Activated CD8-positive, alpha-beta memory T cell treated with anti-CD3 and anti-CD28 coated beads for 36 hours (primary cell): ENCODE data around the gene PGAM2. TPM values are rescaled to one million over a fixed set of nuclear protein-coding genes. Genes with fewer than 3 reads are reported as not detected.

Experiments
- CTCF ChIA-PET: fragments of 350-600 bp; sonication (Branson Sonifier 250); formaldehyde crosslinking; loops from one replicate; lab custom pipeline; 2021; ENCODE audit warnings: antibody characterized with exemption; lab: Charles Lee
- POLR2A ChIA-PET: fragments of 350-600 bp; sonication (Branson Sonifier 250); formaldehyde crosslinking; loops from one replicate; lab custom pipeline; 2021; ENCODE audit warnings: antibody characterized with exemption; lab: Charles Lee
- total RNA-seq, 2 experiments: library from RNA; stranded (reverse); gene quantifications; one replicate each; pipeline ENCODE4 v1.2.3, GENCODE V29; 2021

The PGAM2 gene
- total RNA-seq, 2 experiments from 2014 or later: not detected

DNA sequence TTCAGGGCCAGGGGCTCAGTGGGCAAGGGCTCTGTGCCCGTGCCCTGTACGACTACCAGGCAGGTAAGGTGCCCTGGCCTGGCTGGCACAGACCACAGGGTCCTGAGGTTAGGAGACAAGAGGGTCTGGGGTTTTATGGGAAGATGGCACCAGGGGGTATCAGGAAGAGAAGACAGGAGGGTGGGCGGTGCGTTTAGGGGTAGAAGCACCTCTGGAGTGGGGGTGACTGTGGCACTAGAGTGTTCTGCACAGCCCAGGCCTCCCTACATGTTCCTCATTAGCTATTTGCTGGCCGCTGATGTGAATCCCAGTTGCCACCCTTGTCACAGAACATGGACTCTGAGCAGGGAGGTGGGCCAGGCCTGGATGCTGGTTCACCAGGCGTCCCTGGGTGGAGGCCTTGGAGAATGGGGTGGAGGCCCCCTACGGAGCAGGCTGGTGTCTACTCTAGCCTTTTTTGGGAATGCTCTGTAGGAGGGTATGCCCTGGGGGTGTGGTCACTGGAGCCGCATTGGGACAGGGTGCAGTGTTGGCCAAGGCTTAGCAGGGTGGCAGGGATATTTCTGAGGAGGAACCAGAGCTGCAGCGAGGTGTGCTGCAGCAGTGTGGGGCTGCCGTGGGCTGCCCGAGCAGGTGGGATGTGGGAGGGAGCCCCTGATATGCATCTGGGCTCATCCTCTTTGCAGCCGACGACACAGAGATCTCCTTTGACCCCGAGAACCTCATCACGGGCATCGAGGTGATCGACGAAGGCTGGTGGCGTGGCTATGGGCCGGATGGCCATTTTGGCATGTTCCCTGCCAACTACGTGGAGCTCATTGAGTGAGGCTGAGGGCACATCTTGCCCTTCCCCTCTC lies 5.0 kb downstream of the PGAM2 start:
- ChIA-PET POLR2A (no interaction called here), CTCF (no interaction called here)

DNA sequence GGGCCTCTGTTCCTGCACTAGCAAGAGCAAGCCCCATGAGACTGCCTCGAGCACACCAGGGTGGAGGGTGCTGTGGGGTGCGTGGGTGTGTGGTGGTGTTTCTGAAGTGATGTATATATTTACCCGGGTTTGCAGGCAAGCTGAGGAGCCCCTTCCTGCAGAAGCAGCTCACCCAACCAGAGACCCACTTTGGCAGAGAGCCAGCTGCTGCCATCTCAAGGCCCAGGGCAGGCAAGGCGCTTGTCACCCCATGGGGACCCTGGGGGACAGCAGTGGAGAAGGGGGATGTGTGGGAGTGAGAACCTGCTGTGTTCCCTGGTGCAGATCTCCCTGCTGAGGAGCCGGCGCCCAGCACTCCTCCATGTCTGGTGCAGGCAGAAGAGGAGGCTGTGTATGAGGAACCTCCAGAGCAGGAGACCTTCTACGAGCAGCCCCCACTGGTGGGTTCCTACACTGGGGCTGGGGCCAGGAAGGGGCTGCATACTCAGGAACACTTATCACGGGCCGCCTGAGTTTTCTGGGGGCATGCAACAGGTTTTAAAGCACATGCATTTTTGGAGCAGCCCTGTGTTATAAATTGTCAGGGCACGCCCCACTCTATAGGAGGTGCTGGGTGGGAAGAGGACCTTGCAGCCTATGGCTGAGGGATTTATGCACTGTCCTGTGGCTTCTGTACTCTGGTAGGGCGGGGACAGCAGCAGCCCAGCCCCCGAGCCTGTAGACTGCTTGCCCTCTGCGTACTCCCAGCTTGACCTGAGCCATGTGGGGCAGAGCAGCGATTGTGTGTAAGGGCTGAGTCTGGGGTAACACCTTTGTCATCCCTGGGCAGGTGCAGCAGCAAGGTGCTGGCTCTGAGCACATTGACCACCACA lies 5.9 kb downstream of the PGAM2 start:
- POLR2A ChIA-PET: no interaction called here
- CTCF ChIA-PET: no interaction called here

DNA sequence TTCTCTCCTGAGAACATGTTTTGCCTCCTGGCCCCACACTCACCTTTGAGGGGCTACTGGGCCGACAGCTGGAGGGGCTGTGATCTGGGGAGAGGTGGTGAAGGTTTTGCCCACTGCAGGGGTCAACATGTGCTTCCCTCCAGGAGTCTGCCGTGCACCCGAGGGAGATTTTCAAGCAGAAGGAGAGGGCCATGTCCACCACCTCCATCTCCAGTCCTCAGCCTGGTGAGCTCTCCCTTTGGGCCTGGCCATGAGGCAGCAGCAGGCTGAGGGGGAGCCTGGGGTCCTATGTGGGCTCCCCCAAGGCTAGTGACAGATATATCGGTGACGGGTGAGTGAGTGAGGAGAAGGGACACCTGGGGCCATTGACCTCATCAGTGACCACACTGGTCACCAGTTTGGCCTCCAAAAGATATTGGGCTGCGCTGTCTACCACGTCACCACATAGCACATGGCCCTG lies 6.6 kb downstream of the PGAM2 start:
- CTCF ChIA-PET: interaction anchor here (0.7 kb wide), 1 partner anchor 9 kb away, joined by 4 read pairs; no protein-coding TSS in a partner anchor
- POLR2A ChIA-PET: no interaction called here

DNA sequence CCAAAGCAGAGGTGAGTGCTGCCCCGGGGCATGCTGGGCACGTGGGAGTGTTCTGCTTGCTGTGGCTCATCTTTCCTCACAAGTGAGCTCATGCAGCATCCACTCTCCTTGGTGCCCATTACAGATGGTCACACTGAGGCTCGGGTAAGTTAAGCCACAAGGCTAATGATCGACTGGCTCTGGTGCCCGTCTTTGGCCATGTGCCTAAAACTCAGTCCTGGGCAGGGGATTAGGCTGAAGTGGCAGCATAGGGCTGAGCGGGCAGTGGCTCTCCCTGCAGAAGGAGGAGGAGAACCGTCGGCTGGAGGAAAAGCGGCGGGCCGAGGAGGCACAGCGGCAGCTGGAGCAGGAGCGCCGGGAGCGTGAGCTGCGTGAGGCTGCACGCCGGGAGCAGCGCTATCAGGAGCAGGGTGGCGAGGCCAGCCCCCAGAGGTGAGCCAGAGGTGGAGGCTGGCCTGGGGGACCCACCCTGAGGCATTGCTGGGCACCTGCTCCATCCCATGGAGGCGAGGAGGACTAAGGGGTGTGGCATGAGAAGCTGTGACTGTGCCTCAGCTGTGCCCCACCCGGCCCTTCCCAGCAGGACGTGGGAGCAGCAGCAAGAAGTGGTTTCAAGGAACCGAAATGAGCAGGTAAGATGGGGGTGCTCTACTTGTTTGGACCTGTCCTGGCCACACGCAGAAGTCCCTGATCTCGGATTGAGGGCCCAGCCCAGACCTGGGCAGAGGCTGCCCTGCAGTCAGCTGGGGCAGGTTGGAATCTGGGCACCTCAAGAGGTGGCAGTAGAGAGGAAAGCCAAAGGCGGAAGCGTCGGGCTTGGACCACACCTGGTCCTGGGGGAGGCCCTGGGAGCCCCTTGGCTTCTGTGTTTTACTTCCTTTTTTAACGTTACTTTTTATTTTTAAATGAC lies 7.3 kb downstream of the PGAM2 start:
- ChIA-PET POLR2A (interaction anchor here (0.5 kb wide), 1 partner anchor 26 kb away, joined by 3 read pairs; no protein-coding TSS in a partner anchor), CTCF (interaction anchor here (0.7 kb wide), 1 partner anchor 10 kb away, joined by 4 read pairs; no protein-coding TSS in a partner anchor)

DNA sequence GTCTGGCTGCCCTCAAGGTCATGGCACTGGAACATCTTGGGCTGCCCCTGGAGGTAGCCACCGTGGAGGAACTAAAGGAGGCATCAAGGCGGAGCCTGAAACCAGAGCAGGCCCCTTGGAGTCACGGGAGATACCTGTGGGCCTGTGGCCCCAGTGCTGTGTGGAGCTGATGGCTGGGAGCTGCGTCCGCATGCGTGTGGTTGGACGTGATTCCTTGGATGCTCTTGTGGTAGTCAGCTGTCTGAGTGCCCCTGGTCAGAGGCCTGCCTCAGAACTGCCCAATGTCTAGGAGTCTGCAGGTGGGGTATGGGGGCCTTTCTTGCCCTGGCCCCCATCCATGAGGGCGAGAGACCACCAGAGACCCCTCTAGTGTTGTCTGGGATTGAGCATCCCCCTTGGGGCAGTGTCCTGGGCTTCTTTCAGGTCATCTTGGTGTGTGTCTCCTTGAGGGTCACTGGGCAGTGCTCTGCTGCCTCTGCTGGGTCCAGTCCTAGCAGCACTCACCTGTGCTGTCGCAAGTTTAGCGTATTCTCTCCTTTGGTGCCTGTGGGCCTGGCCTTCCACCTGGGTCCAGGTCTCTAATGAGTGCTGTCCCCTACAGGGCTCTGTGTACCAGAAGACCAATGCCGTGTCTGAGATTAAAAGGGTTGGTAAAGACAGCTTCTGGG lies 8.1 kb downstream of the PGAM2 start:
- ChIA-PET POLR2A (interaction anchor here (0.5 kb wide), 1 partner anchor 25 kb away, joined by 3 read pairs; no protein-coding TSS in a partner anchor), CTCF (no interaction called here)

DNA sequence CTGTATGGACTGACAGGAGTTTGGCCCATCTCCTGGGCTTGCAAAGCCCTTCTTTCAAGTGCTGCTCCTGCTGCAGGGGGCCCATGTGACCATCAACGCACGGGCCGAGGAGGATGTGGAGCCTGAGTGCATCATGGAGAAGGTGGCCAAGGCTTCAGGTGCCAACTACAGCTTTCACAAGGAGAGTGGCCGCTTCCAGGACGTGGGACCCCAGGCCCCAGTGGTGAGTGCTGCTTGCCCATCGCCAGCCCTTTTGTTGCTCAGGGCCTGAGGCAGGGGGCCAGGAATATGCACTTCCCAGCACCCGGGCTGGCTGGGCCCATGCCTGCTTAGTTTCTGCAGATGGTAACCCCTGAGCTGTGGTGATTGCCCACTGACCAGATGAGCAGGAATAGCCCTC lies 8.7 kb downstream of the PGAM2 start:
- ChIA-PET POLR2A (no interaction called here), CTCF (no interaction called here)

DNA sequence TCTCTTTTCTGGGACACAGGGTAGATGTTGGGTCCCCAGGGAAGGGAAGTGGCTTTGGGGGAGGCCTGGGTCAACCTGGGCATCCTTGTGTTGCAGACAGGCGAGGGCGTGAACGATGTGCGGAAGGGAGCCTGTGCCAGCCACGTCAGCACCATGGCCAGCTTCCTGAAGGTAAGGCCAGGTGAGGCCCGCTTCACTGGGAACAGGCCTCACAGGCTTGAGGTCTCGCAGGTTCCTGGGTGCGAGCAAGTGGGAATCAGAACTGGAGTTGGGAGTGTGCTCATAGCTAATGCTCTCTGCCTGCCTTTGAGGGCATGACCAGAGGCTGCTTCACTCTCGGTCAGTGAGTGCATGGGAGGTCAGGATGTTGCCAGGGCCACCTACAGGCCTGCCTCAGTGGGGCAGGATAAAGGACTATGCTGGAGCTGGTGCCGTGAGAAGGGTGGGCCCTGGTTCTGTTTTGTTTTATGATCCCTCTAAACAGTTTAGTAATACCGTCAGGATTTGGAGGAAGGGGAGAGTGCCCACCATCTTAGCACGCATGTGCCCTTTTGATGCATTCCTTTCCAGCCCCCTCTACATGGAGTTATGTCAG lies 12.5 kb downstream of the PGAM2 start:
- POLR2A ChIA-PET: no interaction called here
- CTCF ChIA-PET: interaction anchor here (0.7 kb wide), 4 partner anchors 240 to 1049 kb away, joined by 3 to 5 read pairs (median 3); no protein-coding TSS in a partner anchor

DNA sequence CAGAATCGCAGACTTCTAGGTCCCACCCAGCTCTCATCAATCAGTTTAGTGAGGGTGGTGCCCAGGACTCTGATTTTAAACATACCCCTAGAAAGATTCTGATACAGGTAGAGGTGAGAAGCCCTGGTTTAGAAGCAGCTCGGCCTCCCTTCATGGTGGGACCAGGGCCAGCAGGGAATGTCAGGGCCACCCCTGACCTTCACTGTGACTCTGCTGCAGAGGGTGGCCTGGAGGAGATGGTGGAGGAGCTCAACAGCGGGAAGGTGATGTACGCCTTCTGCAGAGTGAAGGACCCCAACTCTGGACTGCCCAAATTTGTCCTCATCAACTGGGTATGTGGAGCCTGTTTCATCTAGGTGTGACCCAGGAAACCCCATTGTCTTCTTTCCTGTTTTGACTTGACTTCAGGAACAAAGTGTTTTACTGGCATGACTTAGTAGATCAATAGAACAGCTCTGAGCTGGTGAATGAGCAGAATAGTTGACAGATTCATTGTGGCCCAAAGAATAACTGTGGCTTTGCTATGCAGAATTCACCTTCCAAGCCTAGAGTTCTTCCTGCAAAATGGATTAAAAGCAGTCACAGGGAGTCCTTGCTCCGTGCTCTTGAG lies 13.7 kb downstream of the PGAM2 start:
- ChIA-PET CTCF (no interaction called here), POLR2A (no interaction called here)

DNA sequence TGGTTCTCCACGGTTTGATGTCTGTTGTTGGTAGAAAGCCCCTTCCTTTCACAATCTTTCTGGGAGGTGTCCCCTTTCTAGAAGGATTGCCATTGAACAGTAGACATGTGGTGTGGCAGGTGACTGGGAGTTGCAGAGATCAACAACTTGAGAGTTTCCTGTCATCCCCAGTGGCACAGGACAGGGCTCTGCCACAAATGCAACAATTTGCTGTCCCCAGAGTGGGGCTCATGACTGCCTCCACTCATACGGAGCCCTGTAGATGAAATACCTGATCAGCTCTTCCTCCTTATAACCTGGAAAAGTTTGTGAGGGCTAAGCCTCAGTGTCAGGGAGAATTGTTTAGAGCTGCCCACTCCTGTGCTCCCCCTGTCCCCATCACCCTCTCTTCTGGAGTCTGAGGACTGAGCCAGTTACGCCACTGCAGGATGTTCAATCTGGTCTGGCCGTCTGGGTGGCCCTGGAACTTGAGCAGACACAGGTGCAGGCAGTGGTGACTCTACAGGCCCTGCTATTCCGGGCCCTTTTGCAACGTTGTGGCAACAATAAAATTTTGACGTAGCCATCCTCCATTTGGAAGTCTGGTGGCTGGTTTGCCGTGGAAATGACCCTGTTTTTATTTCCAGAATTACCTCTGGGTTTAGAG lies 14.3 kb downstream of the PGAM2 start:
- CTCF ChIA-PET: no interaction called here
- POLR2A ChIA-PET: no interaction called here

DNA sequence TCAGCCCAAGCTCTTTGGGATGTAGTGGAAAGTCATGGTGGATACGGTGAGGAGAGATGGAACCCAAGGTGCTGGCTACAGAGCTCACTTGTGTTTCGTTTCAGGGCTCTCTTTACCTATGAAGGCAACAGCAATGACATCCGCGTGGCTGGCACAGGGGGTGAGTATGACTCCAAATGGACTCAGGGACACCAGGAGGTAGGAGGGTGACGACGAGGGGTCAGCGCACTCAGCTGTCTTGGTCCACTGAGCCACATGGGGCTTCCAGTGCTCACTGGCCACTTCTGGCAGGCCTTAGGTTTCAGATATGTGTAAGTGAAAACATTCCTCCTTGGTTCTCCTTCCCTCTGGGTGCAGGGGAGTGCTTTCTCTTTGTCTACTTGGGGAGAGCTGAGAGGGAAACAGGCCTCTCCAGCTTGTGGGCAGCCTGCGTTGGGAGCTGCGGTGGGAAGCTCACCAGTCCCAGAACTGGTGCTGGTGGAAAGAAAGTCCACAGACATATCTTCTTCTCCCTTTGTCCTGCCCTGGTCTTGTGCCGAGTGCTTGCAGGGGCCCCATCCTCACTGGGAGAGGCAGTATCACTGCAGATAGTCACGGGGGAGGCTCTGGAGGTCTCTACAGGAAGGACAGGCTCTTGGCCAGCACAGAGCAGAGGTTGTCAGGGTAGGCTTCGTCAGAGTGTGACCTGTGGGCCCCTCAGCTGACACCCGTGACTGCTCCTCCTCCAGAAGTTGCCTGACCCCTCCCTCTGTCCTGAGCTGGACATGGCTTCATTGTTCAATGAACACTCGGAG lies 15.0 kb downstream of the PGAM2 start:
- ChIA-PET CTCF (no interaction called here), POLR2A (interaction anchor here (1.3 to 1.4 kb wide), 2 partner anchors 14 to 22 kb away, joined by 3 to 4 read pairs; no protein-coding TSS in a partner anchor)

DNA sequence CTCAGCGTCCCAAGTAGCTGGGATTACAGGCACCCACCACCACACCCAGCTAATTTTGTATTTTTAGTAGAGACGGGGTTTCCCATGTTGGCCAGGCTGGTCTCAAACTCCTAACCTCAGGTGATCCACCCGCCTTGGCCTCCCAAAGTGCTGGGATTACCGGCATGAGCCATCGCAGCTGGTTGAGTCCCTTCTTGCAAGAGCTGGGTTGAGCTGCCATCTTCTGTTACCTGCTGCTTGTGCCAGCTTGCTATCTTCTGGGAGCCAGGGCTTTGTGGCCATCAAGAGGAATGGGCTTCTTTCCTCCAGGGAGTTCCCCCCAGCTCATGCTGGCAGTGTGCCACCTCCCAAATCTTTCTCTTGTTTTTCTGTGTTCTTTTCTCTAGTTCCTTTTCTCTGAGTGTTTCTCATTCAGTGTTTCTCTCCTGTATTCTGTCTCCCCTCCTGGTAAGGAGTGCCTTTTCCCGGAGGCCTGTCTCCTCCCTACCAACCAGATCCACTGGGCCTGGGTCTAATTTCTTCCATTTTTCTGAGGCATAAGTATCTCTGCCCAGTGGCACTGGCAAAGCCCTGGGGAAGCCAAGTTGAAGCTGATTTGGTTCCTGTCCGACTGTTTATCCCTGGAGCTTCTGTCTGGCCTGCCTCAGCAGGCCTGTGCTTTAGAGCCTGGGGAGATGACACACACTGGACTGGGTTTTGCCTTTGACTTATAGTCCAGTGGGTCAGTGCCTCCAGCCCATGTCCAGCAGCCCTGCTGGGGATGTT lies 17.2 kb downstream of the PGAM2 start:
- CTCF ChIA-PET: interaction anchor here (0.6 to 1.2 kb wide), 3 partner anchors 125 to 1420 kb away, joined by 3 to 4 read pairs (median 4); no protein-coding TSS in a partner anchor
- POLR2A ChIA-PET: interaction anchor here (0.7 kb wide), 1 partner anchor 13 kb away, joined by 8 read pairs; no protein-coding TSS in a partner anchor

DNA sequence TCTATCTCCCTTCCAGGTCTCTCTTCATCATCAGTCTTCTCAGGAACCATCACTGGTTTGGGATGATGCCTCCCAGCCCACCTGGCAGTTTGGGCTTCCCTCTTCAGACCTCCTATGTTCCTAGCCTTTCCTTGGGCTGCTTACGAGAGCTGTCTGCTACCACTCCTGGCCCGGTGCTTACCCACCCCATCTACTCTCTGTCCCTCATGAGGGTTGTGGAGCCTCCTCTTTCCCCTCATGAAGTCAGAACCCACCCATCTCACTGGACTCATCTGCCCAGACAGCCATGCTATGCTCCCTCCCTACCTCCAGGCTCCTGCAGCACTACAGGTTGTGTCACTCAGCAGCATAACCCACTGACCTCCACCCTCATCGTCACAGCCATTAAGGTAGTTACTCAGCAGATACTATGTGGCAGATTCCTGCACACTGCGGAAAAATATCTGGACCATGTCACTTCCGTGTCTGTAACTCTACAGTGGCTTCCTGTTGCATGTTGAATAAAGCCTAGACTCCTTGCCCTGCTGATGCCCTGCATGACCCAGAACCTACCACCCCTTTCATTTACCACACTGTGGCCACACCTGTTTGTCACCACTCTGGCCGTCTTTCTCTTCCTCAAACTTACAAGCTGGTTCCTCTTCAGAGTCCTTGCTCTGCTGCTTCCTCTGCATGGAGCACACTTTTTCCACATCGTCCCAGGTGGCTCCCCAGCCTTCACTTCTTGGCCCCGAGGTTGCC lies 18.9 kb downstream of the PGAM2 start:
- CTCF ChIA-PET: no interaction called here
- POLR2A ChIA-PET: no interaction called here

DNA sequence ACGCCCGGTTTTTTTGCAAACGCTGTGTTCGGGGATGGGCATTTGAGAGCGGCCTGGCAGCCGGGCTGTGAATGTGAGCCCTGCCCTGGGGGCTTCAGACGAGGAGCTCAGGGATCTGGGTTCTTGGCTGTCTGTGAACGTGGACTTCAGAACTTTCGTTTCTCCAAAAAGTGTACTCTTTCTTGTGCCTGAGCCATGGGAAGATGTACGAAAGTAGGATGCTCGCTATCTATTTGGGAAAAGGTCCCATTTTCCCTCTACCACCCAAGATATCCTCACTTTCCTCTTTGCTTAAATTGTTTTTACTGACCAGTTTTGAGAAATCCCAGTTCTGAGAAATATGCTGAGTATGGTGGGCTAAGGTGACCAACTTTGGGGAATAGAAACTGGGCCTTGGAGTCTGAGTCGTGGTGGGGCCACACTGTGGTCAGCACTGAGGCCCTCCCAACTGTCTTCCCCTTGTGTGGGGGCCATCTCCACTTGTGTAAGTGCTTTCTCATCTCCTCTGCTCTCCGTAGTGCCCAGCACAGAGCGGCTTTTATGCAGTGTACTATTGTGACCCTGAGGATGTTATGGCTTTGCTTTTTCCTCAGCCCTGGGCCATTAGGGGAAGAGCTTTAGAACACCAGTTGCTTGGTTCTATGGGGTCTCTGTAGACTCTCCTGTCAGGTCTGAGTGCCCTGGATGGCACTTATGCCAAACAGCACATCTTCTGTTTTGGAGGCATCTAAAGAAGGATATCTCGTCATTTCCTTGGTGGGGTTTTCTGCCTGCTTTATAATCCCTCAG lies 19.9 kb downstream of the PGAM2 start:
- ChIA-PET CTCF (no interaction called here), POLR2A (interaction anchor here (1.1 kb wide), 1 partner anchor 445 kb away, joined by 4 read pairs; the partner anchor contains the start of gene NUDCD3)
